ENCODE results near the gene CEP43. TPM values are rescaled to one million over a fixed set of nuclear protein-coding genes. Genes with fewer than 3 reads are reported as not detected.

The CEP43 gene
- total RNA-seq, 1 donor from 2014 or later: 16.0 TPM

- Mint-ChIP-seq H3K4me3 (ENCODE audit: unreplicated experiment) (no peak overlapping the region), H3K27me3 (ENCODE audit: low read depth, unreplicated experiment) (no peaks in the 10 kb centered on the region), H3K4me1 (ENCODE audit: low read depth, unreplicated experiment) (no peaks in the 10 kb centered on the region), H3K27ac (ENCODE audit: unreplicated experiment) (no peak overlapping the region), H3K9me3 (ENCODE audit: unreplicated experiment) (peaks cover 2% of the 10 kb centered on the region), H3K36me3 (ENCODE audit: low read depth, unreplicated experiment) (peaks cover 35% of the 10 kb centered on the region)
- DNase-seq (ENCODE audit: low read depth): no peak
- H3K9ac ChIP-seq (ENCODE audit: low read length): no peak overlapping the region
- no peaks in the 10 kb centered on the region for H3K9me3 ChIP-seq (ENCODE audit: insufficient read depth, low read depth, low read length)
- H3K4me1 ChIP-seq (ENCODE audit: insufficient read depth, low read length): no peaks in the 10 kb centered on the region
- H3K27me3 ChIP-seq (ENCODE audit: insufficient read depth, low read length): no peaks in the 10 kb centered on the region
- no peaks in the 10 kb centered on the region for H4K20me1 ChIP-seq (ENCODE audit: insufficient read depth, low read length)
- no peak overlapping the region for H2AFZ ChIP-seq (ENCODE audit: low read depth, low read length)
- TF ChIP-seq CTCF (IDR thresholded peaks at IDR 0.05; ENCODE audit: insufficient read depth, low read depth, low read length): no peak
- no peak for TF ChIP-seq EZH2 (IDR thresholded peaks at IDR 0.05; ENCODE audit: insufficient read depth, low read length)
- H3K4me2 ChIP-seq (ENCODE audit: low read length): no peak overlapping the region
- H3K36me3 ChIP-seq (ENCODE audit: insufficient read depth, low read length): peaks cover 34% of the 10 kb centered on the region
- H3K27ac ChIP-seq (ENCODE audit: low read depth, low read length): no peak overlapping the region
- H3K79me2 ChIP-seq (ENCODE audit: insufficient read depth, low read length): no peaks in the 10 kb centered on the region
- no peak overlapping the region for H3K4me3 ChIP-seq (ENCODE audit: insufficient read depth, low read depth, low read length)
- no peak for FAIRE-seq
Observed at GRCh38 chr6:167031082-167031709, 32.0 kb downstream of the CEP43 start.

GRCh38 chr6:167034056-167034455, 34.9 kb downstream of the CEP43 start:
- no peak overlapping the region for H3K4me3 Mint-ChIP-seq (ENCODE audit: unreplicated experiment)
- no peak overlapping the region for H3K27ac Mint-ChIP-seq (ENCODE audit: unreplicated experiment)
- no peaks in the 10 kb centered on the region for H3K79me2 ChIP-seq (ENCODE audit: insufficient read depth, low read length)
- FAIRE-seq: no peak
- no peak overlapping the region for H3K4me2 ChIP-seq (ENCODE audit: low read length)
- H3K27me3 Mint-ChIP-seq (ENCODE audit: low read depth, unreplicated experiment): no peaks in the 10 kb centered on the region
- H3K4me1 ChIP-seq (ENCODE audit: insufficient read depth, low read length): no peaks in the 10 kb centered on the region
- H3K36me3 ChIP-seq (ENCODE audit: insufficient read depth, low read length): peaks cover 32% of the 10 kb centered on the region
- H3K36me3 Mint-ChIP-seq (ENCODE audit: low read depth, unreplicated experiment): peaks cover 24% of the 10 kb centered on the region
- no peak overlapping the region for H3K27ac ChIP-seq (ENCODE audit: low read depth, low read length)
- no peak for DNase-seq (ENCODE audit: low read depth)
- no peak overlapping the region for H3K9ac ChIP-seq (ENCODE audit: low read length)
- peaks cover 2% of the 10 kb centered on the region for H3K9me3 Mint-ChIP-seq (ENCODE audit: unreplicated experiment)
- no peak overlapping the region for H2AFZ ChIP-seq (ENCODE audit: low read depth, low read length)
- H3K4me3 ChIP-seq (ENCODE audit: insufficient read depth, low read depth, low read length): no peak overlapping the region
- no peaks in the 10 kb centered on the region for H4K20me1 ChIP-seq (ENCODE audit: insufficient read depth, low read length)
- H3K9me3 ChIP-seq (ENCODE audit: insufficient read depth, low read depth, low read length): no peaks in the 10 kb centered on the region
- no peaks in the 10 kb centered on the region for H3K4me1 Mint-ChIP-seq (ENCODE audit: low read depth, unreplicated experiment)
- H3K27me3 ChIP-seq (ENCODE audit: insufficient read depth, low read length): no peaks in the 10 kb centered on the region
- no peak for TF ChIP-seq CTCF (IDR thresholded peaks at IDR 0.05; ENCODE audit: insufficient read depth, low read depth, low read length)
- no peak for TF ChIP-seq EZH2 (IDR thresholded peaks at IDR 0.05; ENCODE audit: insufficient read depth, low read length)

- H3K36me3 Mint-ChIP-seq (ENCODE audit: low read depth, unreplicated experiment): peaks cover 12% of the 10 kb centered on the region
Observed at GRCh38 chr6:167037762-167038161, 38.6 kb downstream of the CEP43 start.

More at GRCh38 chr6:167037762-167038161, 38.6 kb downstream of the CEP43 start:
- H3K36me3 ChIP-seq (ENCODE audit: insufficient read depth, low read length): peaks cover 23% of the 10 kb centered on the region
- H2AFZ ChIP-seq (ENCODE audit: low read depth, low read length): no peak overlapping the region
- no peak overlapping the region for H3K4me3 ChIP-seq (ENCODE audit: insufficient read depth, low read depth, low read length)
- no peak overlapping the region for H3K4me2 ChIP-seq (ENCODE audit: low read length)
- FAIRE-seq (no peak), DNase-seq (ENCODE audit: low read depth) (no peak)
- no peak overlapping the region for H3K27ac ChIP-seq (ENCODE audit: low read depth, low read length)
- peaks cover 2% of the 10 kb centered on the region for H4K20me1 ChIP-seq (ENCODE audit: insufficient read depth, low read length)
- H3K4me1 Mint-ChIP-seq (ENCODE audit: low read depth, unreplicated experiment): no peaks in the 10 kb centered on the region
- H3K27me3 Mint-ChIP-seq (ENCODE audit: low read depth, unreplicated experiment): no peaks in the 10 kb centered on the region
- H3K9me3 ChIP-seq (ENCODE audit: insufficient read depth, low read depth, low read length): no peaks in the 10 kb centered on the region
- H3K27ac Mint-ChIP-seq (ENCODE audit: unreplicated experiment): no peak overlapping the region
- TF ChIP-seq CTCF (IDR thresholded peaks at IDR 0.05; ENCODE audit: insufficient read depth, low read depth, low read length): no peak
- no peaks in the 10 kb centered on the region for H3K9me3 Mint-ChIP-seq (ENCODE audit: unreplicated experiment)
- no peaks in the 10 kb centered on the region for H3K4me1 ChIP-seq (ENCODE audit: insufficient read depth, low read length)
- no peaks in the 10 kb centered on the region for H3K79me2 ChIP-seq (ENCODE audit: insufficient read depth, low read length)
- no peak overlapping the region for H3K9ac ChIP-seq (ENCODE audit: low read length)
- H3K4me3 Mint-ChIP-seq (ENCODE audit: unreplicated experiment): no peak overlapping the region
- no peaks in the 10 kb centered on the region for H3K27me3 ChIP-seq (ENCODE audit: insufficient read depth, low read length)
